HCT116 (cell line): Measurements from ENCODE around the gene PAQR7. TPM values are rescaled to one million over a fixed set of nuclear protein-coding genes. Genes with fewer than 3 reads are reported as not detected.

Experiments
- ATAC-seq: fragments of 200-7000 bp; cut with Tn5 transposase; 2 replicates; pipeline ENCODE4 v1.9.1; 2020; ENCODE audit warnings: mild to moderate bottlenecking, moderate library complexity
- BruUV-seq: library from RNA; stranded (reverse); fragments of 400-500 nt; replicated peaks from 2 replicates; lab custom pipeline; 2021; lab: Mats Ljungman, UMichigan
- CTCF ChIA-PET: fragments of 300-600 bp; sonication (Branson Sonifier 250); formaldehyde crosslinking; loops from one replicate; lab custom pipeline; 2021; ENCODE audit warnings: antibody characterized with exemption; lab: Charles Lee
- POLR2A ChIA-PET: fragments of 300-600, 350-600 bp; sonication (Branson Sonifier 250); formaldehyde crosslinking; loops from one replicate; lab custom pipeline; 2021; ENCODE audit warnings: antibody characterized with exemption; lab: Charles Lee
- RAD21 ChIA-PET, 2 experiments: fragments of 300-600 bp; sonication (Branson Sonifier 250); formaldehyde crosslinking; loops; one replicate each; lab custom pipeline; 2023; ENCODE audit warnings: low total read pairs in 2 of 2; ENCODE audit not compliant: uncharacterized antibody in 2 of 2, unreplicated experiment in 2 of 2, low non-redundant PET in 1 of 2; lab: Charles Lee
- DNase-seq: peaks from one replicate; pipeline ENCODE4 v3.0.0-alpha.2; 2010; ENCODE audit warnings: low read depth, low spot score
- H2AFZ ChIP-seq: fragments of 200-600 bp; shearing (Covaris generic), sonication (generic); 2 replicates; pipeline ENCODE4 v1.6.1; 2017; ENCODE audit warnings: low read depth, mixed run types, mixed read lengths, antibody characterized with exemption, low read length; ENCODE audit not compliant: poor library complexity, severe bottlenecking
- H3K27ac ChIP-seq: 2 replicates; pipeline ENCODE4 v1.5.1; 2012; ENCODE audit warnings: low read depth, low read length
- H3K27me3 ChIP-seq: fragments of 200-600 bp; sonication (generic); 2 replicates; pipeline ENCODE4 v1.6.1; 2016; ENCODE audit warnings: mixed run types, low read length, mixed read lengths; ENCODE audit not compliant: insufficient read depth
- H3K36me3 ChIP-seq, 2 experiments: fragments of 200-500 bp in 1 of 2; fragments of 200-600 bp in 1 of 2; sonication (Bioruptor generic) in 1 of 2; sonication (generic) in 1 of 2; 2 replicates each; pipeline versions ENCODE4 v1.5.1 to v1.6.1; 2014 to 2016; ENCODE audit warnings: low read length in 2 of 2, inconsistent platforms in 1 of 2, mixed read lengths in 1 of 2, mixed run types in 1 of 2; ENCODE audit not compliant: insufficient read depth in 2 of 2, control insufficient read depth in 1 of 2
- H3K4me1 ChIP-seq, 2 experiments: fragments of 200-600 bp in 1 of 2; sonication (generic) in 1 of 2; 2 replicates each; pipeline versions ENCODE4 v1.5.1 to v1.6.1; 2012 to 2017; ENCODE audit warnings: low read length in 2 of 2, inconsistent platforms in 1 of 2, mild to moderate bottlenecking in 1 of 2, mixed read lengths in 1 of 2, mixed run types in 1 of 2, moderate library complexity in 1 of 2; ENCODE audit not compliant: insufficient read depth in 2 of 2, control insufficient read depth in 1 of 2
- H3K4me2 ChIP-seq: fragments of 200-600 bp; sonication (generic); 2 replicates; pipeline ENCODE4 v1.6.1; 2017; ENCODE audit warnings: mixed run types, low read length, mixed read lengths
- H3K4me3 ChIP-seq, 2 experiments: fragments of 200-600 bp in 1 of 2; sonication (generic) in 1 of 2; replicated peaks in 1 of 2; 2 replicates each; pipeline ENCODE4 v1.5.1; 2011 to 2016; ENCODE audit warnings: low read length in 2 of 2, control low read depth in 1 of 2, low read depth in 1 of 2, mild to moderate bottlenecking in 1 of 2, mixed read lengths in 1 of 2, mixed run types in 1 of 2
- H3K79me2 ChIP-seq: fragments of 200-600 bp; sonication (generic); 2 replicates; pipeline ENCODE4 v1.6.1; 2017; ENCODE audit warnings: mild to moderate bottlenecking, mixed run types, low read length, moderate library complexity, mixed read lengths; ENCODE audit not compliant: insufficient read depth
- H3K9ac ChIP-seq: fragments of 200-600 bp; sonication (generic); 2 replicates; pipeline ENCODE4 v1.6.1; 2016; ENCODE audit warnings: low read length, mixed read lengths
- H3K9me2 ChIP-seq: fragments of 200-600 bp; sonication (generic), shearing (Covaris generic); 2 replicates; pipeline ENCODE4 v1.6.1; 2017; ENCODE audit warnings: mixed run types, mild to moderate bottlenecking, moderate library complexity; ENCODE audit not compliant: insufficient read depth
- H3K9me3 ChIP-seq, 2 experiments: fragments of 200-500 bp in 1 of 2; fragments of 200-600 bp in 1 of 2; sonication (Bioruptor generic) in 1 of 2; sonication (generic) in 1 of 2; 2 replicates each; pipeline ENCODE4 v1.6.1; 2014 to 2017; ENCODE audit warnings: low read length in 2 of 2, mixed read lengths in 2 of 2, inconsistent platforms in 1 of 2, low read depth in 1 of 2, mild to moderate bottlenecking in 1 of 2, mixed run types in 1 of 2, moderate library complexity in 1 of 2; ENCODE audit not compliant: control insufficient read depth in 1 of 2, insufficient read depth in 1 of 2
- H4K20me1 ChIP-seq: fragments of 200-600 bp; sonication (generic), shearing (Covaris generic); 2 replicates; pipeline ENCODE4 v1.6.1; 2017; ENCODE audit warnings: mixed run types, mild to moderate bottlenecking, moderate library complexity; ENCODE audit not compliant: insufficient read depth
- ATF3 ChIP-seq: IDR thresholded peaks from 2 replicates; pipeline ENCODE4 v1.6.1; 2012
- CEBPB ChIP-seq: IDR thresholded peaks from 2 replicates; pipeline ENCODE4 v1.6.1; 2012; ENCODE audit warnings: low read depth
- EGR1 ChIP-seq: IDR thresholded peaks from 2 replicates; pipeline ENCODE4 v1.6.1; 2012; ENCODE audit warnings: low read depth
- EZH2phosphoT487 ChIP-seq: fragments of 200-600 bp; IDR thresholded peaks from 2 replicates; pipeline ENCODE4 v1.6.1; 2018; ENCODE audit warnings: antibody characterized with exemption, borderline replicate concordance
- FOSL1 ChIP-seq: IDR thresholded peaks from 2 replicates; pipeline ENCODE4 v1.6.1; 2012; ENCODE audit warnings: low read depth
- JUND ChIP-seq: IDR thresholded peaks from 2 replicates; pipeline ENCODE4 v1.6.1; 2012
- MAX ChIP-seq: IDR thresholded peaks from 2 replicates; pipeline ENCODE4 v1.6.1; 2012
- POLR2A ChIP-seq: IDR thresholded peaks from 2 replicates; pipeline ENCODE4 v1.7.0; 2011; ENCODE audit warnings: borderline replicate concordance; ENCODE audit not compliant: insufficient read depth, insufficient read length; ENCODE audit errors: extremely low read depth
- POLR2AphosphoS5 ChIP-seq: IDR thresholded peaks from 2 replicates; pipeline ENCODE4 v1.6.1; 2011; ENCODE audit warnings: mild to moderate bottlenecking, low read depth, low read length, moderate library complexity
- RAD21 ChIP-seq: IDR thresholded peaks from 2 replicates; pipeline ENCODE4 v1.6.1; 2012; ENCODE audit warnings: low read depth, mild to moderate bottlenecking
- TCF7L2 ChIP-seq: IDR thresholded peaks from 2 replicates; pipeline ENCODE4 v1.7.0; 2011; ENCODE audit warnings: borderline replicate concordance, inconsistent platforms; ENCODE audit not compliant: insufficient read depth, insufficient read length; ENCODE audit errors: extremely low read depth
- YY1 ChIP-seq: IDR thresholded peaks from 2 replicates; pipeline ENCODE4 v1.6.1; 2011; ENCODE audit warnings: low read length, low read depth, moderate library complexity, mild to moderate bottlenecking; ENCODE audit not compliant: insufficient replicate concordance; ENCODE audit errors: extremely low read depth
- ZBTB33 ChIP-seq: IDR thresholded peaks from 2 replicates; pipeline ENCODE4 v1.6.1; 2011; ENCODE audit warnings: mild to moderate bottlenecking, low read length, moderate library complexity; ENCODE audit not compliant: insufficient replicate concordance; ENCODE audit errors: extremely low read depth
- ZFX ChIP-seq: fragments of 450-650 bp; IDR thresholded peaks from 2 replicates; pipeline ENCODE4 v1.6.1; 2017
- ZNF274 ChIP-seq: fragments of 200-500 bp; sonication (Bioruptor generic); IDR thresholded peaks from 2 replicates; pipeline ENCODE4 v1.6.1; 2014; ENCODE audit warnings: mild to moderate bottlenecking, low read depth, low read length, inconsistent platforms
- intact Hi-C: fragments of 100-400 bp; cut with micrococcal nuclease; formaldehyde crosslinking; loops from 2 replicates; pipeline ENCODE4 v1.10.0; 2022
- total RNA-seq: library from RNA; stranded (reverse); gene quantifications from one replicate; pipeline ENCODE4 v1.2.1, GENCODE V29; 2021; ENCODE audit not compliant: unreplicated experiment
- TF ChIP-seq, protein P1 (sequence below), 3 experiments: fragments of 200-600 bp in 1 of 3; sonication (generic) in 1 of 3; IDR thresholded peaks in 2 of 3; conservative IDR thresholded peaks in 1 of 3; 2 replicates each; pipeline ENCODE4 v1.5.1; 2012 to 2017; ENCODE audit warnings: low read depth in 2 of 3, low read length in 2 of 3, antibody characterized with exemption in 1 of 3, borderline replicate concordance in 1 of 3, control low read depth in 1 of 3, mild to moderate bottlenecking in 1 of 3, mixed read lengths in 1 of 3, mixed run types in 1 of 3, moderate library complexity in 1 of 3; ENCODE audit not compliant: insufficient read depth in 1 of 3
- TF ChIP-seq, protein P2 (sequence below): IDR thresholded peaks from 2 replicates; pipeline ENCODE4 v1.6.1; 2012; ENCODE audit warnings: low read depth

The PAQR7 gene
- total RNA-seq, 1 experiment from 2014 or later = 13.1 TPM

DNA sequence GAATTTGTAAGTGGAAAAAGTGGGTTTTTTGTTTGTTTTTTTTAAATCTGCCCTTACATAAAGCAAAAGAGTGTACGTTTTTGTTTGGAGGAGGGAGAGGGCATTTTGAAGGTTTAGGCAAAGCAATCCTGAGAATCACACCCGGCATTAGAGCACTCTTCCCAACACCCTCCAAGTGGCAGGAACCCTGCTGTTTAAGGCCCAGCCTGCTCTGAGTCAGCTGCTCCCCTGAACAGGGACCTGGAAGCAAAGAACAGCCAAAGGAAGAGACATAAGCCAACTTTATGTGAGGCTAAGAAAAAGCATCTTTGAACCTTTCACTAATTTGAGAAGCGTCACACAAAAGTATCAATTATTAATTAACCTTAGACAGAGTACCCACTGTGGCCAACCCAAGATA is 38.8 kb downstream of the PAQR7 start:
- Histone ChIP-seq H3K27me3 (no peaks in the 10 kb centered on the region), H3K9me3 (no peaks in the 10 kb centered on the region), H3K4me3 (no peak overlapping the region), H2AFZ (no peak overlapping the region), H3K9me2 (no peaks in the 10 kb centered on the region), H3K4me1 (peaks cover 0 to 3% of the 10 kb centered on the region in 2 experiments; a peak in 1 of 4 replicates), H3K36me3 (peaks cover 20 to 28% of the 10 kb centered on the region in 2 experiments), H3K79me2 (peaks cover 92% of the 10 kb centered on the region), H3K27ac (no peak overlapping the region), H3K9ac (no peak overlapping the region), H4K20me1 (no peaks in the 10 kb centered on the region; the same call in 1 of the 2 replicates), H3K4me2 (no peak overlapping the region)
- no TSS peak for BruUV-seq
- ChIA-PET CTCF (interaction anchor here (0.7 to 1.3 kb wide), 8 partner anchors 9 to 555 kb away, joined by 3 to 7 read pairs (median 4); partner anchors contain the start of genes MTFR1L, PAFAH2 and PAQR7), POLR2A (interaction anchor here (1.5 kb wide), 1 partner anchor 13 kb away, joined by 3 read pairs; no protein-coding TSS in a partner anchor), RAD21 (interaction anchor here in 1 of 2 experiments (1.0 kb wide), 1 partner anchor 54 kb away, joined by 3 read pairs; no protein-coding TSS in a partner anchor)
- no peak for TF ChIP-seq CEBPB
- TF ChIP-seq TCF7L2 = no peak
- no peak for TF ChIP-seq POLR2A
- TF ChIP-seq EZH2phosphoT487 = no peak
- TF ChIP-seq EGR1 = no peak
- TF ChIP-seq MAX = no peak
- no peak for TF ChIP-seq YY1
- no peak for TF ChIP-seq ZFX
- TF ChIP-seq, protein P1, sequence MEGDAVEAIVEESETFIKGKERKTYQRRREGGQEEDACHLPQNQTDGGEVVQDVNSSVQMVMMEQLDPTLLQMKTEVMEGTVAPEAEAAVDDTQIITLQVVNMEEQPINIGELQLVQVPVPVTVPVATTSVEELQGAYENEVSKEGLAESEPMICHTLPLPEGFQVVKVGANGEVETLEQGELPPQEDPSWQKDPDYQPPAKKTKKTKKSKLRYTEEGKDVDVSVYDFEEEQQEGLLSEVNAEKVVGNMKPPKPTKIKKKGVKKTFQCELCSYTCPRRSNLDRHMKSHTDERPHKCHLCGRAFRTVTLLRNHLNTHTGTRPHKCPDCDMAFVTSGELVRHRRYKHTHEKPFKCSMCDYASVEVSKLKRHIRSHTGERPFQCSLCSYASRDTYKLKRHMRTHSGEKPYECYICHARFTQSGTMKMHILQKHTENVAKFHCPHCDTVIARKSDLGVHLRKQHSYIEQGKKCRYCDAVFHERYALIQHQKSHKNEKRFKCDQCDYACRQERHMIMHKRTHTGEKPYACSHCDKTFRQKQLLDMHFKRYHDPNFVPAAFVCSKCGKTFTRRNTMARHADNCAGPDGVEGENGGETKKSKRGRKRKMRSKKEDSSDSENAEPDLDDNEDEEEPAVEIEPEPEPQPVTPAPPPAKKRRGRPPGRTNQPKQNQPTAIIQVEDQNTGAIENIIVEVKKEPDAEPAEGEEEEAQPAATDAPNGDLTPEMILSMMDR (IDR thresholded peaks at IDR 0.05 in 2 of 3, conservative IDR thresholded peaks at IDR 0.05 in 1 of 3; ENCODE audit: borderline replicate concordance in 1 of 3, insufficient read depth in 1 of 3, low read depth in 2 of 3, low read length in 2 of 3) = no peak
- TF ChIP-seq POLR2AphosphoS5 = no peak
- TF ChIP-seq RAD21 = no peak
- TF ChIP-seq ZBTB33 = no peak
- TF ChIP-seq JUND = no peak
- no peak for TF ChIP-seq ZNF274
- TF ChIP-seq, protein P2, sequence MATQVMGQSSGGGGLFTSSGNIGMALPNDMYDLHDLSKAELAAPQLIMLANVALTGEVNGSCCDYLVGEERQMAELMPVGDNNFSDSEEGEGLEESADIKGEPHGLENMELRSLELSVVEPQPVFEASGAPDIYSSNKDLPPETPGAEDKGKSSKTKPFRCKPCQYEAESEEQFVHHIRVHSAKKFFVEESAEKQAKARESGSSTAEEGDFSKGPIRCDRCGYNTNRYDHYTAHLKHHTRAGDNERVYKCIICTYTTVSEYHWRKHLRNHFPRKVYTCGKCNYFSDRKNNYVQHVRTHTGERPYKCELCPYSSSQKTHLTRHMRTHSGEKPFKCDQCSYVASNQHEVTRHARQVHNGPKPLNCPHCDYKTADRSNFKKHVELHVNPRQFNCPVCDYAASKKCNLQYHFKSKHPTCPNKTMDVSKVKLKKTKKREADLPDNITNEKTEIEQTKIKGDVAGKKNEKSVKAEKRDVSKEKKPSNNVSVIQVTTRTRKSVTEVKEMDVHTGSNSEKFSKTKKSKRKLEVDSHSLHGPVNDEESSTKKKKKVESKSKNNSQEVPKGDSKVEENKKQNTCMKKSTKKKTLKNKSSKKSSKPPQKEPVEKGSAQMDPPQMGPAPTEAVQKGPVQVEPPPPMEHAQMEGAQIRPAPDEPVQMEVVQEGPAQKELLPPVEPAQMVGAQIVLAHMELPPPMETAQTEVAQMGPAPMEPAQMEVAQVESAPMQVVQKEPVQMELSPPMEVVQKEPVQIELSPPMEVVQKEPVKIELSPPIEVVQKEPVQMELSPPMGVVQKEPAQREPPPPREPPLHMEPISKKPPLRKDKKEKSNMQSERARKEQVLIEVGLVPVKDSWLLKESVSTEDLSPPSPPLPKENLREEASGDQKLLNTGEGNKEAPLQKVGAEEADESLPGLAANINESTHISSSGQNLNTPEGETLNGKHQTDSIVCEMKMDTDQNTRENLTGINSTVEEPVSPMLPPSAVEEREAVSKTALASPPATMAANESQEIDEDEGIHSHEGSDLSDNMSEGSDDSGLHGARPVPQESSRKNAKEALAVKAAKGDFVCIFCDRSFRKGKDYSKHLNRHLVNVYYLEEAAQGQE = no peak
- TF ChIP-seq FOSL1 = no peak
- TF ChIP-seq ATF3 = no peak
- intact Hi-C loops = loop anchor here (1.0 kb wide), 2 partner anchors 54 to 162 kb away; partner anchors contain the start of gene PAFAH2
- no peak for DNase-seq
- no peak for ATAC-seq
